Mammary epithelial cell (primary cell): ENCODE measurements around the gene LCN1.

Experiments used
- EZH2 ChIP-seq: IDR thresholded peaks from 2 replicates; pipeline ENCODE4 v1.6.1; 2012; ENCODE audit warnings: low read length, inconsistent platforms, borderline replicate concordance
- TF ChIP-seq, protein P1 (sequence below), 2 donors: IDR thresholded peaks in 1 of 2; conservative IDR thresholded peaks in 1 of 2; 2 replicates each; pipeline ENCODE4 v1.5.1; 2011 to 2012; ENCODE audit warnings: inconsistent platforms in 2 of 2, low read length in 2 of 2, mild to moderate bottlenecking in 2 of 2, control low read depth in 1 of 2, low read depth in 1 of 2; ENCODE audit not compliant: insufficient read depth in 1 of 2; ENCODE audit errors: extremely low read depth in 1 of 2

GRCh38 chr9:135473972-135474543 is 47.2 kb upstream of the LCN1 start:
- TF ChIP-seq, protein P1, sequence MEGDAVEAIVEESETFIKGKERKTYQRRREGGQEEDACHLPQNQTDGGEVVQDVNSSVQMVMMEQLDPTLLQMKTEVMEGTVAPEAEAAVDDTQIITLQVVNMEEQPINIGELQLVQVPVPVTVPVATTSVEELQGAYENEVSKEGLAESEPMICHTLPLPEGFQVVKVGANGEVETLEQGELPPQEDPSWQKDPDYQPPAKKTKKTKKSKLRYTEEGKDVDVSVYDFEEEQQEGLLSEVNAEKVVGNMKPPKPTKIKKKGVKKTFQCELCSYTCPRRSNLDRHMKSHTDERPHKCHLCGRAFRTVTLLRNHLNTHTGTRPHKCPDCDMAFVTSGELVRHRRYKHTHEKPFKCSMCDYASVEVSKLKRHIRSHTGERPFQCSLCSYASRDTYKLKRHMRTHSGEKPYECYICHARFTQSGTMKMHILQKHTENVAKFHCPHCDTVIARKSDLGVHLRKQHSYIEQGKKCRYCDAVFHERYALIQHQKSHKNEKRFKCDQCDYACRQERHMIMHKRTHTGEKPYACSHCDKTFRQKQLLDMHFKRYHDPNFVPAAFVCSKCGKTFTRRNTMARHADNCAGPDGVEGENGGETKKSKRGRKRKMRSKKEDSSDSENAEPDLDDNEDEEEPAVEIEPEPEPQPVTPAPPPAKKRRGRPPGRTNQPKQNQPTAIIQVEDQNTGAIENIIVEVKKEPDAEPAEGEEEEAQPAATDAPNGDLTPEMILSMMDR (conservative IDR thresholded peaks at IDR 0.05 in 1 of 2, IDR thresholded peaks at IDR 0.05 in 1 of 2; ENCODE audit: extremely low read depth in 1 of 2, insufficient read depth in 1 of 2, low read depth in 1 of 2, low read length in 2 of 2): no peak
- TF ChIP-seq EZH2: no peak
